ENCODE data around the gene SAMD10. TPM values are rescaled to one million over a fixed set of nuclear protein-coding genes. Genes with fewer than 3 reads are reported as not detected.
"Not testable (repeated sequence)": the region's sequence is repeated elsewhere in the genome, so short reads cannot be mapped to it uniquely, and the experiment has no call there.

SAMD10 gene
- total RNA-seq, 1 donor from 2014 or later = 3.8 TPM

GRCh38 chr20:64015635-64016034 lies 36.2 kb upstream of the SAMD10 start:
- peaks cover 35% of the 10 kb centered on the region for H3K36me3 Mint-ChIP-seq (ENCODE audit: low read depth)
- H3K27me3 Mint-ChIP-seq (ENCODE audit: low read depth) = no peaks in the 10 kb centered on the region
- no peaks in the 10 kb centered on the region for H3K9me3 Mint-ChIP-seq (ENCODE audit: low read depth)

GRCh38 chr20:64012385-64013154 lies 33.1 kb upstream of the SAMD10 start:
- not testable (repeated sequence) for H3K4me3 Mint-ChIP-seq (ENCODE audit: unreplicated experiment); H3K27me3 Mint-ChIP-seq (ENCODE audit: low read depth); DNase-seq (ENCODE audit: low spot score); H3K4me1 Mint-ChIP-seq (ENCODE audit: low read depth); H3K9me3 Mint-ChIP-seq (ENCODE audit: low read depth); H3K27ac Mint-ChIP-seq (ENCODE audit: unreplicated experiment)
- H3K36me3 Mint-ChIP-seq (ENCODE audit: low read depth) = peaks cover 35% of the 10 kb centered on the region

More at GRCh38 chr20:64015635-64016034, 36.2 kb upstream of the SAMD10 start:
- DNase-seq (ENCODE audit: low spot score) = no peak
- Mint-ChIP-seq H3K4me3 (ENCODE audit: unreplicated experiment) (no peak overlapping the region), H3K4me1 (ENCODE audit: low read depth) (no peaks in the 10 kb centered on the region), H3K27ac (ENCODE audit: unreplicated experiment) (no peak overlapping the region)
- TF ChIP-seq CTCF (IDR thresholded peaks at IDR 0.05) = no peak

- H3K36me3 Mint-ChIP-seq (ENCODE audit: low read depth) = peaks cover 31% of the 10 kb centered on the region
- no peak for DNase-seq (ENCODE audit: low spot score)
- no peak overlapping the region for H3K4me3 Mint-ChIP-seq (ENCODE audit: unreplicated experiment)
- H3K4me1 Mint-ChIP-seq (ENCODE audit: low read depth) = no peaks in the 10 kb centered on the region
- TF ChIP-seq CTCF (IDR thresholded peaks at IDR 0.05) = no peak
- H3K27me3 Mint-ChIP-seq (ENCODE audit: low read depth) = no peaks in the 10 kb centered on the region
- H3K27ac Mint-ChIP-seq (ENCODE audit: unreplicated experiment) = no peak overlapping the region
- H3K9me3 Mint-ChIP-seq (ENCODE audit: low read depth) = no peaks in the 10 kb centered on the region
These were observed 31.9 kb upstream of the SAMD10 start for GRCh38 chr20:64011366-64011779.

GRCh38 chr20:64010711-64011237 lies 31.3 kb upstream of the SAMD10 start:
- Mint-ChIP-seq H3K9me3 (ENCODE audit: low read depth) (no peaks in the 10 kb centered on the region), H3K27ac (ENCODE audit: unreplicated experiment) (no peak overlapping the region), H3K4me1 (ENCODE audit: low read depth) (no peaks in the 10 kb centered on the region), H3K36me3 (ENCODE audit: low read depth) (peaks cover 31% of the 10 kb centered on the region), H3K27me3 (ENCODE audit: low read depth) (no peaks in the 10 kb centered on the region), H3K4me3 (ENCODE audit: unreplicated experiment) (no peak overlapping the region)
- no peak for TF ChIP-seq CTCF (IDR thresholded peaks at IDR 0.05)
- DNase-seq (ENCODE audit: low spot score) = no peak

- H3K27me3 Mint-ChIP-seq (ENCODE audit: low read depth) = no peaks in the 10 kb centered on the region
- H3K36me3 Mint-ChIP-seq (ENCODE audit: low read depth) = peaks cover 33% of the 10 kb centered on the region
- H3K27ac Mint-ChIP-seq (ENCODE audit: unreplicated experiment) = no peak overlapping the region
- no peak overlapping the region for H3K4me3 Mint-ChIP-seq (ENCODE audit: unreplicated experiment)
- H3K9me3 Mint-ChIP-seq (ENCODE audit: low read depth) = no peaks in the 10 kb centered on the region
- TF ChIP-seq CTCF (IDR thresholded peaks at IDR 0.05) = no peak
- no peak for DNase-seq (ENCODE audit: low spot score)
- H3K4me1 Mint-ChIP-seq (ENCODE audit: low read depth) = no peaks in the 10 kb centered on the region
These were observed 30.5 kb upstream of the SAMD10 start for GRCh38 chr20:64009811-64010387.

Data from chondrocyte (in vitro differentiated cells).